ENCODE measurements around the gene GSG1. TPM values are rescaled to one million over a fixed set of nuclear protein-coding genes. Genes with fewer than 3 reads are reported as not detected.

Gene GSG1
- total RNA-seq, 1 donor from 2014 or later = not detected

GRCh38 chr12:13114251-13115052 is 11.0 kb upstream of the GSG1 start:
- TF ChIP-seq, protein P1, sequence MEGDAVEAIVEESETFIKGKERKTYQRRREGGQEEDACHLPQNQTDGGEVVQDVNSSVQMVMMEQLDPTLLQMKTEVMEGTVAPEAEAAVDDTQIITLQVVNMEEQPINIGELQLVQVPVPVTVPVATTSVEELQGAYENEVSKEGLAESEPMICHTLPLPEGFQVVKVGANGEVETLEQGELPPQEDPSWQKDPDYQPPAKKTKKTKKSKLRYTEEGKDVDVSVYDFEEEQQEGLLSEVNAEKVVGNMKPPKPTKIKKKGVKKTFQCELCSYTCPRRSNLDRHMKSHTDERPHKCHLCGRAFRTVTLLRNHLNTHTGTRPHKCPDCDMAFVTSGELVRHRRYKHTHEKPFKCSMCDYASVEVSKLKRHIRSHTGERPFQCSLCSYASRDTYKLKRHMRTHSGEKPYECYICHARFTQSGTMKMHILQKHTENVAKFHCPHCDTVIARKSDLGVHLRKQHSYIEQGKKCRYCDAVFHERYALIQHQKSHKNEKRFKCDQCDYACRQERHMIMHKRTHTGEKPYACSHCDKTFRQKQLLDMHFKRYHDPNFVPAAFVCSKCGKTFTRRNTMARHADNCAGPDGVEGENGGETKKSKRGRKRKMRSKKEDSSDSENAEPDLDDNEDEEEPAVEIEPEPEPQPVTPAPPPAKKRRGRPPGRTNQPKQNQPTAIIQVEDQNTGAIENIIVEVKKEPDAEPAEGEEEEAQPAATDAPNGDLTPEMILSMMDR (IDR thresholded peaks at IDR 0.05) = no peak
- Mint-ChIP-seq H3K9me3 (ENCODE audit: low read depth) (peaks cover 9% of the 10 kb centered on the region), H3K36me3 (ENCODE audit: low read depth) (peaks cover under 1% of the 10 kb centered on the region), H3K4me3 (ENCODE audit: unreplicated experiment) (peak overlapping the region; percentile 41), H3K4me1 (ENCODE audit: low read depth) (peaks cover 27% of the 10 kb centered on the region), H3K27ac (ENCODE audit: unreplicated experiment) (peak overlapping the region; percentile 55), H3K27me3 (ENCODE audit: low read depth) (no peaks in the 10 kb centered on the region)
- no peak for DNase-seq (ENCODE audit: low spot score)

GRCh38 chr12:13112968-13113367 is 9.5 kb upstream of the GSG1 start:
- Mint-ChIP-seq H3K4me3 (ENCODE audit: unreplicated experiment) (no peak overlapping the region), H3K4me1 (ENCODE audit: low read depth) (peaks cover 27% of the 10 kb centered on the region), H3K27ac (ENCODE audit: unreplicated experiment) (no peak overlapping the region), H3K9me3 (ENCODE audit: low read depth) (peaks cover 19% of the 10 kb centered on the region), H3K27me3 (ENCODE audit: low read depth) (no peaks in the 10 kb centered on the region), H3K36me3 (ENCODE audit: low read depth) (peaks cover 4% of the 10 kb centered on the region)
- TF ChIP-seq, protein P1 (IDR thresholded peaks at IDR 0.05) = no peak
- no peak for DNase-seq (ENCODE audit: low spot score)

GRCh38 chr12:13106666-13107065 is 3.2 kb upstream of the GSG1 start:
- peaks cover 4% of the 10 kb centered on the region for H3K36me3 Mint-ChIP-seq (ENCODE audit: low read depth)
- DNase-seq (ENCODE audit: low spot score) = no peak
- TF ChIP-seq, protein P1 (IDR thresholded peaks at IDR 0.05) = no peak
- H3K27ac Mint-ChIP-seq (ENCODE audit: unreplicated experiment) = no peak overlapping the region
- peaks cover 14% of the 10 kb centered on the region for H3K4me1 Mint-ChIP-seq (ENCODE audit: low read depth)
- H3K4me3 Mint-ChIP-seq (ENCODE audit: unreplicated experiment) = no peak overlapping the region
- H3K9me3 Mint-ChIP-seq (ENCODE audit: low read depth) = peaks cover 16% of the 10 kb centered on the region
- no peaks in the 10 kb centered on the region for H3K27me3 Mint-ChIP-seq (ENCODE audit: low read depth)

GRCh38 chr12:13105781-13106180 is 2.3 kb upstream of the GSG1 start:
- Mint-ChIP-seq H3K27ac (ENCODE audit: unreplicated experiment) (no peak overlapping the region), H3K27me3 (ENCODE audit: low read depth) (no peaks in the 10 kb centered on the region), H3K36me3 (ENCODE audit: low read depth) (peaks cover 4% of the 10 kb centered on the region), H3K4me1 (ENCODE audit: low read depth) (peaks cover 17% of the 10 kb centered on the region), H3K4me3 (ENCODE audit: unreplicated experiment) (no peak overlapping the region), H3K9me3 (ENCODE audit: low read depth) (peaks cover 16% of the 10 kb centered on the region)
- TF ChIP-seq, protein P1 (IDR thresholded peaks at IDR 0.05) = no peak
- no peak for DNase-seq (ENCODE audit: low spot score)

- DNase-seq (ENCODE audit: low spot score) = no peak
- Mint-ChIP-seq H3K9me3 (ENCODE audit: low read depth) (peaks cover 13% of the 10 kb centered on the region), H3K27ac (ENCODE audit: unreplicated experiment) (no peak overlapping the region), H3K27me3 (ENCODE audit: low read depth) (no peaks in the 10 kb centered on the region), H3K36me3 (ENCODE audit: low read depth) (peaks cover 4% of the 10 kb centered on the region), H3K4me1 (ENCODE audit: low read depth) (peaks cover 31% of the 10 kb centered on the region), H3K4me3 (ENCODE audit: unreplicated experiment) (no peak overlapping the region)
- TF ChIP-seq, protein P1 (IDR thresholded peaks at IDR 0.05) = no peak
Measured at GRCh38 chr12:13104409-13104808, 942 bp upstream of the GSG1 start.

Data from chondrocyte (in vitro differentiated cells).